HEK293T (cell line): ENCODE results near the gene FNDC4.

Source experiments
- CTCF ChIA-PET: fragments of 350-600 bp; formaldehyde crosslinking; extraction: SDS; loops from one replicate; lab custom pipeline; 2021; ENCODE audit warnings: antibody characterized with exemption, inconsistent platforms; lab: Yijun Ruan, JAX
- POLR2A ChIA-PET: fragments of 350-600 bp; formaldehyde crosslinking; extraction: SDS; loops from one replicate; lab custom pipeline; 2020; ENCODE audit warnings: antibody characterized with exemption, inconsistent platforms; lab: Yijun Ruan, JAX
- DNase-seq: peaks from one replicate; pipeline ENCODE4 v3.0.0; 2012; ENCODE audit warnings: mixed read lengths; ENCODE audit errors: extremely low spot score
- ARNT ChIP-seq: fragments of 450-650 bp; IDR thresholded peaks from 2 replicates; pipeline ENCODE4 v1.6.1; 2017; ENCODE audit warnings: mild to moderate bottlenecking
- BHLHE40 ChIP-seq: fragments of 450-650 bp; IDR thresholded peaks from 2 replicates; pipeline ENCODE4 v1.6.1; 2016; ENCODE audit warnings: mild to moderate bottlenecking, moderate library complexity, borderline replicate concordance
- CTBP1 ChIP-seq: fragments of 450-650 bp; IDR thresholded peaks from 2 replicates; pipeline ENCODE4 v1.6.1; 2016; ENCODE audit warnings: borderline replicate concordance
- ELF4 ChIP-seq: fragments of 450-650 bp; IDR thresholded peaks from 2 replicates; pipeline ENCODE4 v1.6.1; 2017; ENCODE audit warnings: antibody characterized with exemption
- FOXA1 ChIP-seq: fragments of 450-650 bp; IDR thresholded peaks from 2 replicates; pipeline ENCODE4 v1.6.1; 2016; ENCODE audit warnings: mild to moderate bottlenecking
- FOXK2 ChIP-seq: fragments of 450-650 bp; IDR thresholded peaks from 2 replicates; pipeline ENCODE4 v1.6.1; 2016; ENCODE audit warnings: mild to moderate bottlenecking
- FOXM1 ChIP-seq: fragments of 450-650 bp; IDR thresholded peaks from 2 replicates; pipeline ENCODE4 v1.6.1; 2017; ENCODE audit warnings: mild to moderate bottlenecking, borderline replicate concordance
- HDGF ChIP-seq: fragments of 450-650 bp; IDR thresholded peaks from 2 replicates; pipeline ENCODE4 v1.6.1; 2017; ENCODE audit warnings: antibody characterized with exemption, borderline replicate concordance
- L3MBTL2 ChIP-seq: fragments of 450-650 bp; conservative IDR thresholded peaks from 2 replicates; pipeline ENCODE4 v1.6.1; 2016; ENCODE audit warnings: mild to moderate bottlenecking
- LEF1 ChIP-seq: fragments of 450-650 bp; IDR thresholded peaks from 2 replicates; pipeline ENCODE4 v1.6.1; 2017; ENCODE audit warnings: mild to moderate bottlenecking, borderline replicate concordance
- NFRKB ChIP-seq: fragments of 450-650 bp; IDR thresholded peaks from 2 replicates; pipeline ENCODE4 v1.6.1; 2016; ENCODE audit warnings: mild to moderate bottlenecking, moderate library complexity
- PKNOX1 ChIP-seq: fragments of 450-650 bp; IDR thresholded peaks from 2 replicates; pipeline ENCODE4 v1.6.1; 2016
- SP1 ChIP-seq: fragments of 450-650 bp; IDR thresholded peaks from 2 replicates; pipeline ENCODE4 v1.6.1; 2017
- SUZ12 ChIP-seq: fragments of 450-650 bp; IDR thresholded peaks from 2 replicates; pipeline ENCODE4 v1.6.1; 2016; ENCODE audit warnings: mild to moderate bottlenecking
- TARDBP ChIP-seq: fragments of 450-650 bp; IDR thresholded peaks from 2 replicates; pipeline ENCODE4 v1.6.1; 2016
- ZNF384 ChIP-seq: fragments of 450-650 bp; IDR thresholded peaks from 2 replicates; pipeline ENCODE4 v1.6.1; 2016

Gene FNDC4

DNA sequence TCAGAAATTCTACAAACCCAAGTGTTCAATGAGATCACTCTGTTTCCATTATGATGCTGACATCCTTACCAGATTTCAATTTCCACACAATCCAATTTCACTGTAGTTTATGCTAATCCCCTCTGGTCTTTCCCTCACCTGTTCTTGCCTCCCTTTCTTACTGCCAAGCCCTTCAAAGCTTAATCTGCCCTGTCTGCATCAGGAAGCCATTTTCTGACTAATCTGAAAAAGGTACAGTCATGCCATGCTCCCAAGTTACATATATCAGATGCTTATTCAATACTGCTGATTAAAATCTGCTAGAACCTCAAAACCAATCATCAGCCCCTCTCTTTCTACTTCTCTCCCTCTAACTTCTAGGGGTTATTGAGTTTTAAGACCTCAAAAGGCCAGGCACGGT is 43.9 kb downstream of the FNDC4 start:
- POLR2A ChIA-PET, result no interaction called here
- CTCF ChIA-PET, result no interaction called here
- no peak for DNase-seq
- TF ChIP-seq ZNF384, result no peak
- no peak for TF ChIP-seq FOXK2
- TF ChIP-seq ELF4, result no peak
- no peak for TF ChIP-seq CTBP1
- no peak for TF ChIP-seq HDGF
- no peak for TF ChIP-seq SP1
- no peak for TF ChIP-seq PKNOX1

GRCh38 chr2:27448381-27448780 is 46.6 kb downstream of the FNDC4 start:
- POLR2A ChIA-PET, result interaction anchor here (1.2 kb wide), 1 partner anchor 19 kb away, joined by 3 read pairs; the partner anchor contains the start of gene NRBP1
- TF ChIP-seq SUZ12 (no peak), CTBP1 (no peak), L3MBTL2 (no peak), TARDBP (no peak), FOXA1 (no peak), PKNOX1 (no peak)
- CTCF ChIA-PET, result interaction anchor here (0.6 kb wide), 1 partner anchor 19 kb away, joined by 3 read pairs; no protein-coding TSS in a partner anchor
- no peak for DNase-seq

- ChIA-PET POLR2A (interaction anchor here (1.1 to 1.2 kb wide), 2 partner anchors 18 to 37 kb away, joined by 3 to 4 read pairs; partner anchors contain the start of genes NRBP1 and PPM1G), CTCF (no interaction called here)
- TF ChIP-seq NFRKB (no peak), ARNT (no peak), FOXK2 (no peak)
- DNase-seq, result no peak
These were observed 48.9 kb downstream of the FNDC4 start for GRCh38 chr2:27446057-27446456.

DNA sequence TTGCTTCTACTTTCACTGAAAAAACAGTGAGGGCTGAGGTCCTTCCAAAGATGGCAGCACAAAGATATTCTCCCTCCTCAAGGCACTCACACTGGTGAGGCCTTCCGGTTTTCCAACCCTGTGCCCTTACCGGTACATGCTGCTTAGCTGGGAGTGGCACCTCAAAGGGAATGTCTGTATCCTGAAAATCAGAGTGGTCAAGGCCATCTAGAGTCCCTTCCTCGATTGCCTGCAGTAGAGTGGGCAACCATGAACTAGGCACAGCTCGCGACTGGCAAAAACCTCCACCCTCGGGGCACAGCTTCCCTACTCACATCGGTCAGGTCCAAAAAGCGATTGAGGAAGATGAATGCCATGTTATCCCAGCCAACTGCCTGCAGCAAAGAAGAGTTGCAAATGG is 49.4 kb downstream of the FNDC4 start:
- no peak for TF ChIP-seq FOXK2
- no peak for TF ChIP-seq SUZ12
- TF ChIP-seq NFRKB, result no peak
- TF ChIP-seq TARDBP, result no peak
- no peak for TF ChIP-seq ZNF384
- TF ChIP-seq BHLHE40, result no peak
- TF ChIP-seq FOXA1, result no peak
- TF ChIP-seq FOXM1, result no peak
- no peak for TF ChIP-seq L3MBTL2
- no peak for TF ChIP-seq CTBP1
- no peak for TF ChIP-seq LEF1
- TF ChIP-seq PKNOX1, result no peak
- TF ChIP-seq ELF4, result no peak
- no peak for DNase-seq
- POLR2A ChIA-PET, result interaction anchor here (1.1 to 1.2 kb wide), 2 partner anchors 17 to 36 kb away, joined by 3 to 4 read pairs; partner anchors contain the start of genes NRBP1 and PPM1G
- CTCF ChIA-PET, result interaction anchor here (0.6 kb wide), 1 partner anchor 16 kb away, joined by 3 read pairs; no protein-coding TSS in a partner anchor

DNA sequence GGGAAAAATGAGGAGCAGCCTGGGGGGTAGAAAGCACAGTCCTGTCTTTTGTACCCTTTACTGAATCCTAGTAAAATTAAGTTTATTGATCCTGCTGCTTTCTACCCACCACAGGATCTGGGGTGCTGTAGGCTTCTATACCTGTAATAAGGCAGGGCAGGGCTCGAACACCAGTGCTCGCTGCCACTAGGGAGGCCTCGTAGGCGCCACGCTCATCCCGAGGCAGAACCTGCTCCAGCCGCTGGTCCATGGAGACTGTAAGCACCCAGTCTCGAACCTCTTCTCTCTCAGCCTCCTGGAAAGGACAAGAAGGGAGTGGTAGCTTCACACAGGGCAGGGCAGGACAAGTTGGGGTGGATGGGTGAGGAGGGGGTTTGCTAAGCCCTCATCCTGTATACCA is 49.8 kb downstream of the FNDC4 start:
- CTCF ChIA-PET, result interaction anchor here (0.6 kb wide), 1 partner anchor 16 kb away, joined by 3 read pairs; no protein-coding TSS in a partner anchor
- no peak for DNase-seq
- POLR2A ChIA-PET, result no interaction called here
- TF ChIP-seq BHLHE40 (no peak), CTBP1 (no peak)

DNA sequence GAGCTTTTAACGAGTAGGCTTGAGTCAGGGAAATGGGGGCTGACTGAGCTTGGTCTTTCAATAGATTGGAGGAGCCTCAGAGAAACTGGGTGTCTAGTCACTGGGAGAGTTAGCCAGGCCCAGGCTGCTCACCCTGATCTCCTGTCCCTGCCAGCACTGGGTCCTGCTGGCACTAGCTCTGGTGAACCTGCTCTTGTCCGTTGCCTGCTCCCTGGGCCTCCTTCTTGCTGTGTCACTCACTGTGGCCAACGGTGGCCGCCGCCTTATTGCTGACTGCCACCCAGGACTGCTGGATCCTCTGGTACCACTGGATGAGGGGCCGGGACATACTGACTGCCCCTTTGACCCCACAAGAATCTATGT is 52.1 kb downstream of the FNDC4 start:
- CTCF ChIA-PET, result no interaction called here

More for the DNA sequence above, 52.1 kb downstream of the FNDC4 start:
- no peak for DNase-seq
- POLR2A ChIA-PET, result no interaction called here
- TF ChIP-seq ZNF384 (no peak), SP1 (no peak), FOXK2 (no peak), PKNOX1 (no peak), SUZ12 (no peak), ARNT (no peak), FOXM1 (no peak), ELF4 (no peak), FOXA1 (no peak), NFRKB (no peak), TARDBP (no peak), HDGF (no peak), BHLHE40 (no peak), L3MBTL2 (no peak), CTBP1 (no peak), LEF1 (no peak)
